Endothelial cell of umbilical vein (primary cell): ENCODE measurements around the gene CD320. TPM values are rescaled to one million over a fixed set of nuclear protein-coding genes. Genes with fewer than 3 reads are reported as not detected.

Experiments
- BruUV-seq: library from RNA; stranded (reverse); fragments of 400-500 nt; replicated peaks from 2 replicates; lab custom pipeline; 2021; lab: Mats Ljungman, UMichigan
- CTCF ChIA-PET: fragments of 300-600, 350-600 bp; sonication (Branson Sonifier 250); formaldehyde crosslinking; loops from one replicate; lab custom pipeline; 2021; ENCODE audit warnings: antibody characterized with exemption, inconsistent platforms; lab: Charles Lee
- POLR2A ChIA-PET: fragments of 300-600, 350-600 bp; sonication (Branson Sonifier 250); formaldehyde crosslinking; loops from one replicate; lab custom pipeline; 2021; ENCODE audit warnings: antibody characterized with exemption, inconsistent platforms; lab: Charles Lee
- DNase-seq: peaks from one replicate; pipeline ENCODE4 v3.0.0-alpha.2; 2011; ENCODE audit warnings: low read depth, low spot score
- FAIRE-seq: peaks from 2 replicates; lab custom pipeline; 2011; peaks lifted over from hg19 to GRCh38; lab: Jason Lieb, UNC
- H2AFZ ChIP-seq: 2 replicates; pipeline ENCODE4 v1.6.0; 2012; ENCODE audit warnings: low read depth, low read length, control low read depth, inconsistent platforms
- H3K27ac ChIP-seq: 2 replicates; pipeline ENCODE4 v1.5.1; 2011; ENCODE audit warnings: low read depth, mild to moderate bottlenecking, control low read depth, low read length, moderate library complexity; ENCODE audit not compliant: insufficient read depth
- H3K27me3 ChIP-seq, 2 experiments: 2 replicates each; pipeline versions ENCODE4 v1.6.0 to v1.6.1; 2011; ENCODE audit warnings: low read length in 2 of 2, mixed read lengths in 1 of 2; ENCODE audit not compliant: control insufficient read depth in 2 of 2, insufficient read depth in 2 of 2
- H3K36me3 ChIP-seq, 2 experiments: 2 replicates in 1 of 2; 3 replicates in 1 of 2; pipeline ENCODE4 v1.5.1; 2011; ENCODE audit warnings: low read length in 2 of 2, mild to moderate bottlenecking in 1 of 2, moderate library complexity in 1 of 2; ENCODE audit not compliant: control insufficient read depth in 2 of 2, insufficient read depth in 2 of 2; ENCODE audit errors: extremely low read depth in 1 of 2
- H3K4me1 ChIP-seq: 3 replicates; pipeline ENCODE4 v1.5.1; 2011; ENCODE audit warnings: mild to moderate bottlenecking, low read length; ENCODE audit not compliant: control insufficient read depth, insufficient read depth; ENCODE audit errors: extremely low read depth
- H3K4me2 ChIP-seq: 2 replicates; pipeline ENCODE4 v1.6.1; 2011; ENCODE audit warnings: low read length, control low read depth, mixed read lengths; ENCODE audit not compliant: insufficient read depth
- H3K4me3 ChIP-seq, 3 experiments: fragments of 200-600 bp in 1 of 3; sonication (generic), shearing (Covaris generic) in 1 of 3; replicated peaks in 1 of 3; 2 replicates each; pipeline ENCODE4 v1.5.1; 2011 to 2016; ENCODE audit warnings: control low read depth in 3 of 3, low read length in 3 of 3, mild to moderate bottlenecking in 2 of 3, inconsistent platforms in 1 of 3, low read depth in 1 of 3, moderate library complexity in 1 of 3; ENCODE audit not compliant: insufficient read depth in 1 of 3
- H3K79me2 ChIP-seq: 2 replicates; pipeline ENCODE4 v1.6.0; 2012; ENCODE audit warnings: low read length, inconsistent platforms; ENCODE audit not compliant: control insufficient read depth, insufficient read depth
- H3K9ac ChIP-seq: replicated peaks from 2 replicates; pipeline ENCODE3; 2011; ENCODE audit warnings: low read length, control low read depth; ENCODE audit not compliant: insufficient read depth; ENCODE audit errors: extremely low read depth
- H3K9me1 ChIP-seq: replicated peaks from 3 replicates; pipeline ENCODE4 v1.6.0; 2011; ENCODE audit warnings: mild to moderate bottlenecking, low read length; ENCODE audit not compliant: control insufficient read depth, insufficient read depth; ENCODE audit errors: extremely low read depth
- H3K9me3 ChIP-seq: replicated peaks from 2 replicates; pipeline ENCODE4 v1.5.1; 2012; ENCODE audit warnings: low read length, inconsistent platforms; ENCODE audit not compliant: control insufficient read depth, insufficient read depth
- H4K20me1 ChIP-seq: replicated peaks from 2 replicates; pipeline ENCODE3; 2011; ENCODE audit warnings: mild to moderate bottlenecking, low read length; ENCODE audit not compliant: control insufficient read depth, insufficient read depth; ENCODE audit errors: extremely low read depth
- EZH2 ChIP-seq: IDR thresholded peaks from 2 replicates; pipeline ENCODE4 v1.6.1; 2012; ENCODE audit warnings: borderline replicate concordance, low read depth, mild to moderate bottlenecking, moderate library complexity, low read length, inconsistent platforms; ENCODE audit not compliant: severe bottlenecking
- GATA2 ChIP-seq: IDR thresholded peaks from 2 replicates; pipeline ENCODE4 v1.7.0; 2011; ENCODE audit warnings: low read depth, mild to moderate bottlenecking, moderate library complexity, mixed read lengths, low read length; ENCODE audit not compliant: insufficient read length, insufficient read depth
- JUN ChIP-seq: IDR thresholded peaks from 2 replicates; pipeline ENCODE4 v1.6.1; 2011; ENCODE audit warnings: borderline replicate concordance, low read depth; ENCODE audit not compliant: insufficient read length, insufficient read depth
- POLR2A ChIP-seq: IDR thresholded peaks from 2 replicates; pipeline ENCODE4 v1.6.1; 2012; ENCODE audit warnings: low read depth, mild to moderate bottlenecking, control low read depth, low read length
- POLR2AphosphoS5 ChIP-seq: IDR thresholded peaks from 2 replicates; pipeline ENCODE4 v1.6.1; 2012; ENCODE audit warnings: low read depth, mild to moderate bottlenecking, control low read depth, low read length, moderate library complexity; ENCODE audit not compliant: insufficient read depth
- dilution Hi-C: fragments of 300-500 bp; cut with MboI; formaldehyde crosslinking; loops from one replicate; pipeline ENCODE4 v1.15.0; 2019; ENCODE audit warnings: low sequenced_read_pairs; ENCODE audit not compliant: extremely low pct_ligation_motif_present
- intact Hi-C: fragments of 100-400 bp; cut with micrococcal nuclease; formaldehyde crosslinking; loops from one replicate; pipeline ENCODE4 v1.10.0; 2022
- polyA plus RNA-seq, 4 experiments: library from polyadenylated mRNA; depleted of rRNA in 3 of 4; stranded (reverse) in 3 of 4; unstranded in 1 of 4; fragments of >200 nt; gene quantifications; 2 replicates each; pipeline versions ENCODE4 v1.2.1 to v1.2.3, GENCODE V29; 2011 to 2012; ENCODE audit warnings: missing spikeins in 1 of 4
- total RNA-seq: library from RNA; stranded (reverse); gene quantifications from 2 replicates; pipeline ENCODE4 v1.2.3, GENCODE V29; 2021
- TF ChIP-seq, protein P1 (sequence below), 2 donors: IDR thresholded peaks; 1 replicate in 1 of 2; 2 replicates in 1 of 2; pipeline ENCODE4 v1.5.1; 2011; ENCODE audit warnings: low read length in 2 of 2, mild to moderate bottlenecking in 2 of 2, moderate library complexity in 2 of 2, control low read depth in 1 of 2, inconsistent platforms in 1 of 2, low read depth in 1 of 2; ENCODE audit not compliant: insufficient read depth in 1 of 2; ENCODE audit errors: extremely low read depth in 1 of 2
- TF ChIP-seq, protein P2 (sequence below): IDR thresholded peaks from 2 replicates; pipeline ENCODE4 v1.6.1; 2011; ENCODE audit not compliant: insufficient read depth, insufficient read length

CD320 gene
- total and polyA plus RNA-seq, 2 donors (not counting 3 experiments of a cell fraction or from before 2014, with no cell fraction given) = 84.9 to 190 TPM

DNA sequence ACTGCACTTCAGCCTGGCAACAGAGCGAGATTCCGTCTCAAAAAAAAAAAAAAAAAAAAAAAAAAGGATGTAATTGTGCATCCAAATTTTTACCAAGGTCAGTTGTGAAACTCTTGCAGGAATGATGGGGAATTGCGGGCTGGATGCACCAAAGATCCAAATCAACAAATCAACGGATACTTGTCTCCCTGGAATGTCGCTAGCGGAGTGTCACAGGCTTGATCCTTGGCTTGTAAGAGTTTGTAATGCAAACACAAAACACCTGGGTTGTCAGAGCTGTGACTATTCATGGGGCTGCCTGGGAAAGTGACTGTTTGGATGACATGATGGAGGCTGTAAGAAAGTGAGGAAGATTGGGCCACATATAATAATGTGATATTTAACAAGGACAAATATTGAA, 30.7 kb upstream of the CD320 start:
- H3K9me1 ChIP-seq = no peaks in the 10 kb centered on the region
- H3K9me3 ChIP-seq = no peaks in the 10 kb centered on the region
- POLR2A ChIA-PET = interaction anchor here (0.8 kb wide), 1 partner anchor 79 kb away, joined by 4 read pairs; no protein-coding TSS in a partner anchor
- no peaks in the 10 kb centered on the region for H4K20me1 ChIP-seq
- no peak overlapping the region for H2AFZ ChIP-seq
- H3K27me3 ChIP-seq = no peaks in the 10 kb centered on the region
- H3K4me3 ChIP-seq = no peak overlapping the region
- no peak overlapping the region for H3K9ac ChIP-seq
- peaks cover 1 to 6% of the 10 kb centered on the region in 2 experiments for H3K36me3 ChIP-seq
- TF ChIP-seq POLR2AphosphoS5 (no peak), GATA2 (no peak), JUN (no peak), POLR2A (no peak), EZH2 (no peak)
- TF ChIP-seq, protein P1, sequence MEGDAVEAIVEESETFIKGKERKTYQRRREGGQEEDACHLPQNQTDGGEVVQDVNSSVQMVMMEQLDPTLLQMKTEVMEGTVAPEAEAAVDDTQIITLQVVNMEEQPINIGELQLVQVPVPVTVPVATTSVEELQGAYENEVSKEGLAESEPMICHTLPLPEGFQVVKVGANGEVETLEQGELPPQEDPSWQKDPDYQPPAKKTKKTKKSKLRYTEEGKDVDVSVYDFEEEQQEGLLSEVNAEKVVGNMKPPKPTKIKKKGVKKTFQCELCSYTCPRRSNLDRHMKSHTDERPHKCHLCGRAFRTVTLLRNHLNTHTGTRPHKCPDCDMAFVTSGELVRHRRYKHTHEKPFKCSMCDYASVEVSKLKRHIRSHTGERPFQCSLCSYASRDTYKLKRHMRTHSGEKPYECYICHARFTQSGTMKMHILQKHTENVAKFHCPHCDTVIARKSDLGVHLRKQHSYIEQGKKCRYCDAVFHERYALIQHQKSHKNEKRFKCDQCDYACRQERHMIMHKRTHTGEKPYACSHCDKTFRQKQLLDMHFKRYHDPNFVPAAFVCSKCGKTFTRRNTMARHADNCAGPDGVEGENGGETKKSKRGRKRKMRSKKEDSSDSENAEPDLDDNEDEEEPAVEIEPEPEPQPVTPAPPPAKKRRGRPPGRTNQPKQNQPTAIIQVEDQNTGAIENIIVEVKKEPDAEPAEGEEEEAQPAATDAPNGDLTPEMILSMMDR (IDR thresholded peaks at IDR 0.05; ENCODE audit: extremely low read depth in 1 of 2, insufficient read depth in 1 of 2, low read depth in 1 of 2, low read length in 2 of 2) = no peak
- TF ChIP-seq, protein P2, sequence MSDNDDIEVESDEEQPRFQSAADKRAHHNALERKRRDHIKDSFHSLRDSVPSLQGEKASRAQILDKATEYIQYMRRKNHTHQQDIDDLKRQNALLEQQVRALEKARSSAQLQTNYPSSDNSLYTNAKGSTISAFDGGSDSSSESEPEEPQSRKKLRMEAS = no peak
- no TSS peak for BruUV-seq
- no peaks in the 10 kb centered on the region for H3K79me2 ChIP-seq
- no peak overlapping the region for H3K27ac ChIP-seq
- peaks cover 32% of the 10 kb centered on the region for H3K4me1 ChIP-seq
- dilution Hi-C loops (no loop called here), intact Hi-C loops (no loop called here)
- FAIRE-seq (no peak), DNase-seq (no peak)
- CTCF ChIA-PET = interaction anchor here (0.6 to 1.9 kb wide), 2 partner anchors 9 to 225 kb away, joined by 3 to 6 read pairs; no protein-coding TSS in a partner anchor
- no peak overlapping the region for H3K4me2 ChIP-seq
